Type B pancreatic cell (in vitro differentiated cells): ENCODE data around the gene SLC25A21. TPM values are rescaled to one million over a fixed set of nuclear protein-coding genes. Genes with fewer than 3 reads are reported as not detected.

Experiments
- DNase-seq: peaks from one replicate; pipeline ENCODE4 v3.0.0; 2021; ENCODE audit warnings: mixed read lengths; ENCODE audit not compliant: unreplicated experiment; ENCODE audit errors: extremely low spot score
- H3K27ac Mint-ChIP-seq: 2 replicates; pipeline ENCODE4 v1.8.0; 2021; ENCODE audit warnings: mild to moderate bottlenecking, mixed read lengths
- H3K27me3 Mint-ChIP-seq: 2 replicates; pipeline ENCODE4 v1.8.0; 2021; ENCODE audit warnings: mixed read lengths
- H3K36me3 Mint-ChIP-seq: 2 replicates; pipeline ENCODE4 v1.8.0; 2021; ENCODE audit warnings: mixed read lengths
- H3K4me1 Mint-ChIP-seq: one replicate; pipeline ENCODE4 v1.8.0; 2021; ENCODE audit warnings: mixed read lengths; ENCODE audit not compliant: unreplicated experiment
- H3K4me3 Mint-ChIP-seq: 2 replicates; pipeline ENCODE4 v1.8.0; 2021; ENCODE audit warnings: mild to moderate bottlenecking, mixed read lengths
- H3K9me3 Mint-ChIP-seq: 2 replicates; pipeline ENCODE4 v1.8.0; 2021; ENCODE audit warnings: mixed read lengths
- CTCF ChIP-seq: fragments of 200-600 bp; sonication (generic); conservative IDR thresholded peaks from 2 replicates; pipeline ENCODE4 v1.5.0; 2021; ENCODE audit warnings: antibody characterized with exemption, mild to moderate bottlenecking
- total RNA-seq: library from RNA; stranded (reverse); gene quantifications from 2 replicates; pipeline ENCODE4 v1.2.1, GENCODE V29; 2021; ENCODE audit warnings: low replicate concordance

The SLC25A21 gene
- total RNA-seq, 1 donor from 2014 or later, result 0.58 TPM

GRCh38 chr14:36756226-36756625, 416.2 kb downstream of the SLC25A21 start:
- H3K36me3 Mint-ChIP-seq, result peaks cover 3% of the 10 kb centered on the region
- H3K27me3 Mint-ChIP-seq, result peaks cover 3% of the 10 kb centered on the region
- peaks cover 3% of the 10 kb centered on the region for H3K9me3 Mint-ChIP-seq
- H3K4me1 Mint-ChIP-seq, result peaks cover 4% of the 10 kb centered on the region
- no peak overlapping the region for H3K4me3 Mint-ChIP-seq
- no peak for DNase-seq
- no peak for TF ChIP-seq CTCF
- peak overlapping the region; percentile 14 for H3K27ac Mint-ChIP-seq

- peak overlapping the region; percentile 14 for H3K27ac Mint-ChIP-seq
- no peak overlapping the region for H3K4me3 Mint-ChIP-seq
- peaks cover 4% of the 10 kb centered on the region for H3K4me1 Mint-ChIP-seq
- TF ChIP-seq CTCF, result no peak
- peaks cover 3% of the 10 kb centered on the region for H3K27me3 Mint-ChIP-seq
- DNase-seq, result no peak
- peaks cover 3% of the 10 kb centered on the region for H3K9me3 Mint-ChIP-seq
- H3K36me3 Mint-ChIP-seq, result peaks cover 3% of the 10 kb centered on the region
Observed at GRCh38 chr14:36755756-36756155, 416.6 kb downstream of the SLC25A21 start.

GRCh38 chr14:36751920-36752319, 420.5 kb downstream of the SLC25A21 start:
- H3K4me1 Mint-ChIP-seq, result peaks cover 10% of the 10 kb centered on the region
- H3K27ac Mint-ChIP-seq, result peak overlapping the region; percentile 77
- H3K9me3 Mint-ChIP-seq, result peaks cover 7% of the 10 kb centered on the region
- H3K27me3 Mint-ChIP-seq, result no peaks in the 10 kb centered on the region
- H3K4me3 Mint-ChIP-seq, result no peak overlapping the region
- no peak for TF ChIP-seq CTCF
- H3K36me3 Mint-ChIP-seq, result peaks cover 3% of the 10 kb centered on the region
- no peak for DNase-seq

GRCh38 chr14:36751106-36751505, 421.3 kb downstream of the SLC25A21 start:
- H3K4me3 Mint-ChIP-seq, result peak overlapping the region; percentile 54
- H3K4me1 Mint-ChIP-seq, result peaks cover 10% of the 10 kb centered on the region
- no peaks in the 10 kb centered on the region for H3K27me3 Mint-ChIP-seq
- no peak for DNase-seq
- peak overlapping the region; percentile 77 for H3K27ac Mint-ChIP-seq
- peaks cover 3% of the 10 kb centered on the region for H3K36me3 Mint-ChIP-seq
- peaks cover 7% of the 10 kb centered on the region for H3K9me3 Mint-ChIP-seq
- no peak for TF ChIP-seq CTCF

- H3K9me3 Mint-ChIP-seq, result peaks cover 7% of the 10 kb centered on the region
Observed at GRCh38 chr14:36750244-36750643, 422.2 kb downstream of the SLC25A21 start.

More at GRCh38 chr14:36750244-36750643, 422.2 kb downstream of the SLC25A21 start:
- Mint-ChIP-seq H3K27ac (peak overlapping the region; percentile 44), H3K27me3 (no peaks in the 10 kb centered on the region), H3K4me1 (peaks cover 10% of the 10 kb centered on the region), H3K4me3 (no peak overlapping the region), H3K36me3 (peaks cover 3% of the 10 kb centered on the region)
- no peak for TF ChIP-seq CTCF
- no peak for DNase-seq
